ENCODE results near the gene PNMA3. TPM values are rescaled to one million over a fixed set of nuclear protein-coding genes. Genes with fewer than 3 reads are reported as not detected.
"Not testable (repeated sequence)": the region's sequence is repeated elsewhere in the genome, so short reads cannot be mapped to it uniquely, and the experiment has no call there.

Gene PNMA3
- total and polyA plus RNA-seq, 12 donors = 0.04 to 4.5 (median 2.1) TPM

DNA sequence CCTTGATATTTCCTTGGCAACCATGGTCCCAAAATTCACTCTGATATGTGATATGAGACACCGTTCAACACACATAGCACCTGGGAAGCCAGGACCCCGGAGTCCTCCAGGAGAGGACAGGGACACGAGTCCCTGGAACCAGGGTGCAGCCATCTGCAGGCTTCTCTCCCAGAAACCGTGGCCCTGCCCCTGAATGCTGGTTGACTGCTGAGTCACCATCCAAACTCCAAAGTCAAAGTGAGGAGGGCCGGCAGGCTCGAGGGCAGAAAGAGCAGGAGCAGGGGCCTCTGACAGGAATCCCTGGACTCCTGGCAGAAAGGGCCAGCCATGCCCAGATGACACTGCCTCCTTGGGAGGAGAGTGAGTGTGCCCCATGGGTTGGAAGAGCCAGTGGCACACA lies 9.1 kb downstream of the PNMA3 start:
- Histone ChIP-seq H3K4me3 (no peak overlapping the region), H3K27ac (no peak overlapping the region), H3K36me3 (no peaks in the 10 kb centered on the region), H3K4me1 (peaks cover 0 to 8% (median 0%) of the 10 kb centered on the region in 9 donors), H3K27me3 (no peaks in the 10 kb centered on the region), H3K9me3 (no peaks in the 10 kb centered on the region)
- intact Hi-C loops (cut with DNase I) = no loop called here
- TF ChIP-seq CTCF (IDR thresholded peaks at IDR 0.05) = no peak
- WGBS, 2 donors = 83 to 87% methylated on average over 5 to 6 of the region's 6 CpGs
- no peak for ATAC-seq
- DNase-seq = no peak

DNA sequence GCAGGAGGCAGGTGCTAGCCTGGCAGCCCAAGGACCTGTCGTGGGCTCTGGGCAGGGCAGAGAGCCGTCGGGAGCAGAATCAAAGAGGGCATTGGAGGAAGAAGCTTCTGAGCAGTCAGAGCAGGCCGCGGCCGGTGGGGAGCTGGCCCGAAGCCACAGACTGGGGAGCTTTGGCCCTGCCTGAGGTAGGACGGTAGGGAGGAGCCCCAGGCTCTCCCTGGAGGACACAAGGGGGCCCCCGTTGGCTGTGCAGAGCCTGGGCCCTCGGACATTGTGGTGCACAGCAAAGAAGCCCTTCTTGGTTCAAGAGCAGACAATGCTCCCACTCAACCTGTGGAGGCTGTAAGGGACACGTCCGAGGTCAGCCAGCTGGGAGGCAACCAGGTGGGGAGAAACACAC lies 10.1 kb downstream of the PNMA3 start:
- H3K27me3 ChIP-seq; H3K36me3 ChIP-seq; H3K9me3 ChIP-seq; DNase-seq; intact Hi-C loops (cut with DNase I); H3K4me3 ChIP-seq; H3K27ac ChIP-seq; H3K4me1 ChIP-seq: not testable (repeated sequence)
- WGBS, 2 donors = 67 to 81% methylated on average over 1 to 3 of the region's 12 CpGs
- ATAC-seq = peak in 1 of 8 donors; percentile 42

GRCh38 chrX:153071909-153072583 lies 15.8 kb downstream of the PNMA3 start, which contains the start of gene PNMA6A:
Gene PNMA6A, plus strand, starts transcription at chrX:153072454. Its CDS starts 609 bp downstream, at chrX:153073063.
- H3K4me3 ChIP-seq; H3K36me3 ChIP-seq; H3K27ac ChIP-seq; intact Hi-C loops (cut with DNase I); H3K4me1 ChIP-seq; H3K27me3 ChIP-seq; H3K9me3 ChIP-seq; DNase-seq: not testable (repeated sequence)
- no CpG with 5 or more reads among the region's 76 CpGs for WGBS, 2 donors
- ATAC-seq = peak; percentile 55 to 80 (median 71)

GRCh38 chrX:153073331-153073730 lies 17.1 kb downstream of the PNMA3 start:
- WGBS, 2 donors = 94 to 96% methylated on average over 3 of the region's 29 CpGs
- H3K4me1 ChIP-seq, DNase-seq: not testable (repeated sequence)

DNA sequence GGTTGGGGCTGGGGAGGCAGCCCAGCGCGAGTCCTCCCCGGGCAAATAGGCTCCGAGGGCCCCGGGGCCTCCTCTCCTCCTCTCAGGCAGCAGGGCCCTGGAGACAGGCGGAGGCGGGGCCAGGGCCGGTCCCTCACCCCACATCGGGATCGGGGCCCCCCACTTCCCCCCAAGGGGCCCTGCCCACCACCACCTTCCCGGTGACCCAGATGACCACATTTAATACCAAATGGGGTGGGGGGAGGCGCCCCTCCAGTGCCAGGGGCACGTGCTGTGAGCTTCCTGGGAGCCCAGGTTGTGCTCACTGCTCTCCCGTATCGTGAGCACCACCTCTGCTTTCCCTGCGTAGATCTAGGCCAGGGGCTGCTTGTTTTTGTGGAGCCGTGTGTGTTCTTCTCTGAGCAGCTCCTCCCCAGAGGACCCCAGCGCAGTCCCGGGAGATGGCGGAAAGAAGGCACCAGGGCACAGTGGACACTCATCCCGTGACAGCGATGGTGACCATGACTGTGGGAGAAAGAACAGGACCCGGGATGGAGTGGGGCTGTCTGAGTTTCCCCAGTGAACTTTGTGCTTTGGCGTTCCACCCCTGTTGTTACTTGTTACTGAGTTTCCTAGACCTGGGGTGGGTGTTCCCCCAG lies 18.1 kb downstream of the PNMA3 start:
- Histone ChIP-seq H3K27me3 (no peaks in the 10 kb centered on the region), H3K27ac (no peak overlapping the region), H3K36me3 (no peaks in the 10 kb centered on the region), H3K4me1 (no peaks in the 10 kb centered on the region), H3K4me3 (no peak overlapping the region), H3K9me3 (no peaks in the 10 kb centered on the region)
- ATAC-seq (no peak), DNase-seq (no peak)
- TF ChIP-seq CTCF (IDR thresholded peaks at IDR 0.05) = no peak
- intact Hi-C loops (cut with DNase I) = no loop called here
- 84% methylated on average over 17 of the region's 24 CpGs for WGBS, 2 donors

More at GRCh38 chrX:153073331-153073730, 17.1 kb downstream of the PNMA3 start:
- ATAC-seq; H3K4me3 ChIP-seq; H3K36me3 ChIP-seq; H3K27ac ChIP-seq; H3K9me3 ChIP-seq; H3K27me3 ChIP-seq; intact Hi-C loops (cut with DNase I): not testable (repeated sequence)

- DNase-seq (no peak), ATAC-seq (no peak)
- TF ChIP-seq CTCF (IDR thresholded peaks at IDR 0.05) = no peak
- Histone ChIP-seq H3K4me3 (no peak overlapping the region), H3K27me3 (no peaks in the 10 kb centered on the region), H3K36me3 (no peaks in the 10 kb centered on the region), H3K9me3 (no peaks in the 10 kb centered on the region), H3K27ac (no peak overlapping the region), H3K4me1 (no peaks in the 10 kb centered on the region)
- 87 to 90% methylated on average over 9 to 11 of the region's 11 CpGs for WGBS, 2 donors
- intact Hi-C loops (cut with DNase I) = no loop called here
Observed at GRCh38 chrX:153074935-153075334, 18.7 kb downstream of the PNMA3 start.
